ENCODE results near the gene RDX. TPM values are rescaled to one million over a fixed set of nuclear protein-coding genes. Genes with fewer than 3 reads are reported as not detected.
A peak's percentile ranks its signal among the peaks of the same experiment; 100 is the strongest.
"Not testable (repeated sequence)": the region's sequence is repeated elsewhere in the genome, so short reads cannot be mapped to it uniquely, and the experiment has no call there.

RDX gene
- total RNA-seq, 2 experiments from 2014 or later: 53.9 to 61.7 TPM

DNA sequence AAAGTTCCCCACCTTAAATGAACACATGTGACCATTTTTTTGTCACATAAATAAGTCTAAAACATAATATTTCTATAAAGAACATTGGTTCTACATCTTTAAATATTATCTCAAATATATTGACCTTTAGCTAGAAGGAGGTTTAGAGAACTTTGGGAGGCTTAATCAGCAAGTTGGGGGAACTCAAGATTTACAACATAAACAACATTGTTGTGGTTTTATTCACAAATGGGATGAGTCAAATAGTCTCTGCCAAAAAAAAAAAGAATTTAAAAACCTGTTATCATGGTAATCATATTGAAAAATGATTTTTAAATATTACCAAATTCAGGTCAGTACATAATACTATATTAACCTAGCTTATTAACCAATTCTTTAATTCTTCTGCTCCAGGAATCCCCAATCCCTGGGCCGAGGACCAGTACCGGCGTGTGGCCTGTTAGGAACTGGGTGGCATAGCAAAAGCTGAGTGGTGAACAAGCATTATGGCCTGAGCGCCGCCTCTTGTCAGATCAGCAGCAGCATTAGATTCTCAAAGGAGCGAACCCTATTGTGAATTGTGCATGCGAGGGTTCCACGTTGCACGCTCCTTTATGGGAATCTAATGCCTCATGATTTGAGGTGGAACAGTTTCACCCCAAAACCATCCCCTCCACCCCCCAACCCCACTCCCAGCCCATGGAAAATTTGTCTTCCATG is 98.2 kb downstream of the RDX start:
- POLR2A ChIA-PET: interaction anchor here (0.6 kb wide), 1 partner anchor 24 kb away, joined by 5 read pairs; no protein-coding TSS in a partner anchor
- ATAC-seq: no peak

DNA sequence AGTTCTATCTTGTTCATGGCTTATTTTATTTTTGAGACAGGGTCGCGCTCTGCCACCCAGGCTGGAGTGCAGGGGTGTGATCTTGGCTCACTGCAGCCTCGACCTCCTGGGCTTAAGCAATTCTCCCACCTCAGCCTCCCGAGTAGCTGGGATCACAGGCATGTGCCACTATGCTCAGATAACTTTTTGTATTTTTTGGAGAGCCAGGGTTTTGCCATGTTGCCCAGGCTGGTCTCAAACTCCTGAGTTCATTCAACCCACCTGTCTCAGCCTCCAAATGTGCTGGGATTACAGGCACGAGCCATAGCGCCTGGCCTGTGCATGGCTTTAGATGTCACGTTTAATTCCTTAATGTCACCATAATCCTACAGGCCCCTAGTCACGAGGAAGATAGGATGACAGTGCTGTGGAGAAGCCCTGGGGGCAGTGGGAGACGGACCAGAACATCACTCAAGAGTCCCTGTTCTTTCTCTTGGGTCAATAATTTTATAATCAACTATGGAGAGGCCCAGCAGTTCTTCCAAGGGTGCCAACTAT is 99.5 kb downstream of the RDX start:
- ChIA-PET CTCF (interaction anchor here (0.6 to 6.1 kb wide), 5 partner anchors 23 to 236 kb away, joined by 3 to 85 read pairs (median 7); no protein-coding TSS in a partner anchor), POLR2A (no interaction called here)
- intact Hi-C loops (cut with DNase I, micrococcal nuclease): no loop called here
- Mint-ChIP-seq H3K27ac (no peak overlapping the region), H3K4me3 (no peak overlapping the region), H3K9me3 (ENCODE audit: low read depth) (no peaks in the 10 kb centered on the region), H3K4me1 (peaks cover 10% of the 10 kb centered on the region), H3K36me3 (ENCODE audit: low read depth) (no peaks in the 10 kb centered on the region), H3K27me3 (peaks cover 4% of the 10 kb centered on the region)
- no peak for DNase-seq
- ATAC-seq: no peak

More for the DNA sequence above, 98.2 kb downstream of the RDX start:
- no peaks in the 10 kb centered on the region for H3K4me1 Mint-ChIP-seq
- H3K36me3 Mint-ChIP-seq (ENCODE audit: low read depth): no peaks in the 10 kb centered on the region
- CTCF ChIA-PET: interaction anchor here (0.7 to 6.1 kb wide), 8 partner anchors 10 to 248 kb away, joined by 3 to 85 read pairs (median 4); no protein-coding TSS in a partner anchor
- intact Hi-C loops (cut with DNase I, micrococcal nuclease): no loop called here
- no peaks in the 10 kb centered on the region for H3K9me3 Mint-ChIP-seq (ENCODE audit: low read depth)
- no peak overlapping the region for H3K27ac Mint-ChIP-seq
- DNase-seq: no peak
- no peak overlapping the region for H3K4me3 Mint-ChIP-seq
- H3K27me3 Mint-ChIP-seq: no peaks in the 10 kb centered on the region

DNA sequence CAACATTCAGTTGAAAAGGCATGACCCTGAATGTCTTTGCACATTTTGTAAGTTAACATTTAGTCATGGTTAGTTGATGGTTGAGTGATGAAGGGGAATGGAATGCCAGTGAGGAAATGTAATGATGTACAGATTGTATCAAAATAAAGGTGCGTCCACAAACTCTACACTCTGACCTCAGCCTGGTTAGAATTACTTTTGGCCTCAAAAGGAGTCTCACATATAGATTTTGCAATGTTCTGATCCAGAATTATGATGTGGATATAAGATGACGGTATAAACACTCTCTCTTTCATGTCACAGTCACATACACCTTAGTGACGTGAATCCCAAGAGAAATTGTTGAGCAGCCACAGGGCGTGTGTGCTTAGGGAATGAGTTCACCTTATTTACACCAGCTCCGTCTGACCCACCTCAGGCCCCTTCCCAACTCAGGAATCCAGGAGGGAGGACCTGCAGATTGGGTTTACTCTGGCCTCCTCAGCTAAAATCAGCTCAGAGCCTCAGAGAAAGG is 100.1 kb downstream of the RDX start:
- Mint-ChIP-seq H3K4me1 (peaks cover 10% of the 10 kb centered on the region), H3K36me3 (ENCODE audit: low read depth) (no peaks in the 10 kb centered on the region), H3K27me3 (peaks cover 4% of the 10 kb centered on the region), H3K4me3 (no peak overlapping the region), H3K9me3 (ENCODE audit: low read depth) (no peaks in the 10 kb centered on the region), H3K27ac (no peak overlapping the region)
- CTCF ChIA-PET: interaction anchor here (0.6 to 1.4 kb wide), 3 partner anchors 25 to 290 kb away, joined by 3 to 7 read pairs (median 3); no protein-coding TSS in a partner anchor
- no peak for ATAC-seq
- POLR2A ChIA-PET: no interaction called here
- intact Hi-C loops (cut with DNase I, micrococcal nuclease): no loop called here
- DNase-seq: no peak

DNA sequence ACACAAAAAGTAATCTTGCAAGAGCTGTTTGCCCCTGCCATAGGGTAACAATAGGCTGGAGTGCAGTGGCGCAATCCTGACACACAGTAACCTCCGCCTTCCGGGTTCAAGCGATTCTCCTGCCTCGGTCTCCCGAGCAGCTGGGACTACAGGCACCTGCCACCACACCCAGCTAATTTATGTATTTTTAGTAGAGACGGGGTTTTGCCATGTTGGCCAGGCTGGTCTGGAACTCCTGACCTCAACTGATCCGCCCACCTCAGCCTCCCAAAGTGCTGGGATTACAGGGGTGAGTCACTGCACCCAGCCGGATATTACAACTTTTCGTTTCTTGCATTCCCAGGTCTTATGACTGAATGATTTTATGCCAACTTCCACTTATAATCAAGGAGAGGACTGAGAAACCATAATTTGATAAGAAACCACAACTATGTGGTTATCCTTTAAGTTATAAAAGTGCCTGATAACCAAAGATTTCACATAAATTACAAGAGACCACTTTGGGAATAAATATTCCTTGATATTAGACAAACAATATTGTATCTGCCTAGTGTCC is 102.1 kb downstream of the RDX start:
- POLR2A ChIA-PET; CTCF ChIA-PET; ATAC-seq; DNase-seq; H3K9me3 Mint-ChIP-seq (ENCODE audit: low read depth); H3K36me3 Mint-ChIP-seq (ENCODE audit: low read depth); H3K27ac Mint-ChIP-seq; H3K27me3 Mint-ChIP-seq; H3K4me3 Mint-ChIP-seq: not testable (repeated sequence)
- H3K4me1 Mint-ChIP-seq: peaks cover 10% of the 10 kb centered on the region
- intact Hi-C loops (cut with DNase I, micrococcal nuclease): loop anchor here (5.0 kb wide), 1 partner anchor 247 kb away; no protein-coding TSS in a partner anchor

DNA sequence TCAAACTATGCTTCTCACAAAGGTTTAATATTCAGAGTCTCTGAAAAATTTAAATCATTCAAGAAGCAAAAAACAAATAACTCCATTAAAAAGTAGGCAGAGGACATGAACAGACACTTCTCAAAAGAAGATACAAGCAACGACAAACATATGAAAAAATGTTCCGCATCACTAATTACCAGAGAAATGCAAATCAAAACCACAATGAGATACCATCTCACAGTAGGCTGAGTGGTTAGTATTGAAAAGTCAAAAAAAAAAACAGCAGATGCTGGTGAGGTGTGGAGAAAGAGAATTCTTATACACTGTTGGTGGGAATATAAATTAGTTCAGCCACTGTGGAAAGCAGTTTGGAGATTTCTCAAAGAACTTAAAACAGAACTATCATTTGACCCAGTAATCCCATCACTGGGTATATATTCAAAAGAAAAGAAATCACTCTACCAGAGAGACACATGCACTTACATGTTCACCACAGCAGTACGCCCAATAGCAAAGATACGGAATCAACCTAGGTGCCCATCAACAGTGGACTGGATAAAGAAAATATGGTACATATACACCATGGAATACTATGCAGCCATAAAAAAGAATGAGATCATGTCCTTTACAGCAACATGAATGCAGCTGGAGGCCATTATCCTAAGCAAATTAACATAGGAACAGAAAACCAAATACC is 103.7 kb downstream of the RDX start:
- H3K4me1 Mint-ChIP-seq: peaks cover 10% of the 10 kb centered on the region
- H3K27me3 Mint-ChIP-seq; POLR2A ChIA-PET; H3K9me3 Mint-ChIP-seq (ENCODE audit: low read depth); H3K27ac Mint-ChIP-seq; H3K36me3 Mint-ChIP-seq (ENCODE audit: low read depth); DNase-seq; H3K4me3 Mint-ChIP-seq: not testable (repeated sequence)
- CTCF ChIA-PET: interaction anchor here (0.6 to 2.5 kb wide), 3 partner anchors 8 to 185 kb away, joined by 3 to 9 read pairs (median 6); no protein-coding TSS in a partner anchor
- ATAC-seq: peak; percentile 65
- intact Hi-C loops (cut with DNase I, micrococcal nuclease): loop anchor here (5.0 kb wide), 1 partner anchor 245 kb away; no protein-coding TSS in a partner anchor

DNA sequence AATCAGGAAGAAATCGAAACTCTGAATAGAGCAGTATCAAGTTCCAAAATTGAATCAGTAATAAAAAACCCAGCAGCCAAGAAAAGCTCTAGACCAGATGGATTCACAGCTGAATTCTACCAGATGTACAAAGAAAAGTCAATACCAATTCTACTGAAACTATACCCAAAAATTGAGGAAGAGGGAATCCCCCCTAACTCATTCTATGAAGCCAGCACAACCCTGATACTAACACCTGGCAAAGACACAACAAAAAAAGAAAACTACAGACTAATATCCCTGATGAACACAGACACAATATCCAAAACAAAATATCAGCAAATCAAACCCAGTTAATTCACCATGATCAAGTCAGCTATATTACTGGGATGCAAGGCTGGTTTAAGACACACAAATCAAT is 105.5 kb downstream of the RDX start:
- no peak for ATAC-seq
- POLR2A ChIA-PET: no interaction called here
- DNase-seq: no peak
- Mint-ChIP-seq H3K4me1 (peaks cover 10% of the 10 kb centered on the region), H3K9me3 (ENCODE audit: low read depth) (no peaks in the 10 kb centered on the region), H3K36me3 (ENCODE audit: low read depth) (no peaks in the 10 kb centered on the region), H3K27me3 (peaks cover 4% of the 10 kb centered on the region), H3K27ac (no peak overlapping the region), H3K4me3 (no peak overlapping the region)
- CTCF ChIA-PET: interaction anchor here (1.4 to 2.5 kb wide), 4 partner anchors 10 to 17 kb away, joined by 3 to 9 read pairs (median 6); no protein-coding TSS in a partner anchor
- intact Hi-C loops (cut with DNase I, micrococcal nuclease): loop anchor here (5.0 kb wide), 1 partner anchor 244 kb away; no protein-coding TSS in a partner anchor

DNA sequence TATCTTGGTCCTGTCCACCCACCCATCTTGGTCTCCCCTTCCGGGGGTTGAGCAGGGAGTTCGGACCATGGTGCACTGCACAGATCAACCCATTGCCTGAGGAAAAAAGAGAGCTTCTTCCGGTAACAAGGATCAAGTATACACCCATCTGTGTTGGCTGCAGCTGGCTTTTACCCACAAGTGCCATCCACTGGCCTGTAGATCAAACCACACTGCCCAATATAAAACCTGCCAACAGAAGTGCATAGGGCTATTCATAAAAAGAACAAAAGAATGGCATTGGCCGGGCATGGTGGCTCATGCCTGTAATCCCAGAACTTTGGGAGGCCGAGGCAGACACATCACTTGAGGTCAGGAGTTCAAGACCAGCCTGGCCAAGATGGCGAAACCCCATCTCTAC is 108.7 kb downstream of the RDX start:
- Mint-ChIP-seq H3K36me3 (ENCODE audit: low read depth) (no peaks in the 10 kb centered on the region), H3K4me3 (no peak overlapping the region), H3K4me1 (peaks cover 6% of the 10 kb centered on the region), H3K9me3 (ENCODE audit: low read depth) (no peaks in the 10 kb centered on the region), H3K27me3 (no peaks in the 10 kb centered on the region), H3K27ac (no peak overlapping the region)
- CTCF ChIA-PET: interaction anchor here (1.1 to 2.1 kb wide), 2 partner anchors 13 kb away, joined by 3 to 10 read pairs; no protein-coding TSS in a partner anchor
- ATAC-seq (no peak), DNase-seq (no peak)
- intact Hi-C loops (cut with DNase I, micrococcal nuclease): no loop called here
- POLR2A ChIA-PET: no interaction called here

DNA sequence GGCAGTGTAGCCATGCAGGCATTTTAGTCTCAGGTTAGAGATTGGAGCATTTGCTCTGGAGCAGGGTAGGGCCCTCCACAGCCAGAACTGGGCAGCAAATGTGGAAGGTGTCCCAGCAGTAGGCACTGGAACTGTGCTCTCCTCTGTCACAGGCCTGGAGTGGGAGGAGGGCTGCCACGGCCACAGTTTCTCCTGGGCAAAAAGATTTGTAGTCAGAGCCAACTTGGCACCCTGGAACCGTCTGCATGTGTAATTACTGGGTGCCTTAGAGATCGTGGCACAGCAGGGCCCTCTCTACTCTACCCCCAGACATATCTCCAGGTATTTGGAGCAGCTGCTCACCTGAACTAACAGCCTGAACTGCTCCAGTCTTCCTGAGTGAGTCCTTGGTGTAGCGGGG is 109.5 kb downstream of the RDX start:
- ChIA-PET CTCF (interaction anchor here (0.5 kb wide), 1 partner anchor 278 kb away, joined by 3 read pairs; no protein-coding TSS in a partner anchor), POLR2A (no interaction called here)
- Mint-ChIP-seq H3K27ac (no peak overlapping the region), H3K9me3 (ENCODE audit: low read depth) (no peaks in the 10 kb centered on the region), H3K4me3 (no peak overlapping the region), H3K4me1 (no peaks in the 10 kb centered on the region), H3K36me3 (ENCODE audit: low read depth) (no peaks in the 10 kb centered on the region), H3K27me3 (no peaks in the 10 kb centered on the region)
- ATAC-seq (no peak), DNase-seq (no peak)
- intact Hi-C loops (cut with DNase I, micrococcal nuclease): no loop called here

DNA sequence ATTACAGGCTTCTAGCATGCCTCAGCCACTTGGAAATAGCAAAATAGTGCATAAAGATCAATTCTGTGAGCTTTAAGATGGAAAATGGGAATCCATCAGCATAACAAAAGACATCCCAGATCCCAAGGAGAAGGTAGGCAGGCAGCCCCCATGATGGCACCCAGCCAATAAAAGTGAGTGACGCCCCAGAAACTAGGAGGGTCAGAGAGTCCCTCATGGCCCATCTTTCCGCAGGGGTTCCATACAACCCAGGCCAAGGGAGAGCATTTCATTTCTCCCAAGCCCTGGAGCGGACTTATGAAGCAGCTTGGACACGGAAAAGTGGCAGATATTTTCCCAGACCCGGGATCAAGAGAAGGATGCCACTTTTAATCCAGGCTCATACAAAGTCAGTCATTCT is 110.0 kb downstream of the RDX start:
- Mint-ChIP-seq H3K9me3 (ENCODE audit: low read depth) (no peaks in the 10 kb centered on the region), H3K27ac (no peak overlapping the region), H3K36me3 (ENCODE audit: low read depth) (no peaks in the 10 kb centered on the region), H3K4me3 (no peak overlapping the region), H3K27me3 (no peaks in the 10 kb centered on the region), H3K4me1 (no peaks in the 10 kb centered on the region)
- ATAC-seq (no peak), DNase-seq (no peak)
- ChIA-PET POLR2A (no interaction called here), CTCF (interaction anchor here (0.5 to 0.6 kb wide), 2 partner anchors 279 to 451 kb away, joined by 3 read pairs; no protein-coding TSS in a partner anchor)
- intact Hi-C loops (cut with DNase I, micrococcal nuclease): no loop called here

DNA sequence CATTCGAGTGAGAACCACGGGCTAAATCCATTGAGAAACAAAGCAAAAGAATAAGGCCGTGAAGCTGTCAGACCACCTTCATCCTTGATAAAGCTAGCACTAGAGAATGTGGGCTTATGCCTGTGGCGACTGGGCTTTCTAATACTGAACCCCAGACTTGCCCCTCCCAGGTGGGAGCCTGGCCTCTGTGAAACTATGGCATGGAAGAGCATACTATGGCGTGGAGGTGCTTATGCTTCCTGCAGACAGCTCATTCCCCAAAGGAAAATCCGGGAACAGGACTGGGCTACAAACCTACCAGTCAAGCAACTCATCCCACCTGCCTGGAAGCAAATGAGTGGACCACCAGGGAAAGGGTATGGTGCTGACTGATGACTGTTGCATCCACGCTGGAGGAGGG is 110.8 kb downstream of the RDX start:
- Mint-ChIP-seq H3K27ac (no peak overlapping the region), H3K9me3 (ENCODE audit: low read depth) (no peaks in the 10 kb centered on the region), H3K4me3 (no peak overlapping the region), H3K36me3 (ENCODE audit: low read depth) (no peaks in the 10 kb centered on the region), H3K27me3 (no peaks in the 10 kb centered on the region), H3K4me1 (no peaks in the 10 kb centered on the region)
- DNase-seq (no peak), ATAC-seq (no peak)
- CTCF ChIA-PET: no interaction called here
- intact Hi-C loops (cut with DNase I, micrococcal nuclease): no loop called here
- POLR2A ChIA-PET: no interaction called here

DNA sequence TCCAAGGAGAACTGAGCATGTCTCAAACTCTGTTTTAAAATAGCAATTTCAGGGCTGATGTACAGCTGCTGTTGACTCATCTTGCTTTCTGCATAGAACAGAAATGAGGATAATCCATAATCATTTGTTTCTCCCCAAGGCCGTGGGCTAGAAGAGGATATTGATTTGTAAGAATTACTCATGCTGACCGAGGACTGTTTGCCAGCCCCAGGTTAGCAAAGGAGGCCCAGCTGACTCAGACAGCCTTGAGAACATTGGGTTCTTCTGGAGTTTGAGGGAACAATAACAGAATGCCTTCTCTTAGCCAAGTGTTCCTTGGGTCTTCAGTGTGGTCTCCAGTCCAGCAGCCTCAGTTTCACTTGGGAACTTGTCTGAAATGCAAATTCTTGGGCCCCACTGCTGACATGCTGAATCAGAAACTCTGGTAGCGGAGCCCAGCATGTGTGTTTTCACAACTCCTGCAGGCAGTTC is 111.3 kb downstream of the RDX start:
- no peaks in the 10 kb centered on the region for H3K9me3 Mint-ChIP-seq (ENCODE audit: low read depth)
- H3K27ac Mint-ChIP-seq: no peak overlapping the region
- ATAC-seq (no peak), DNase-seq (no peak)
- ChIA-PET CTCF (no interaction called here), POLR2A (no interaction called here)
- H3K4me1 Mint-ChIP-seq: no peaks in the 10 kb centered on the region
- H3K4me3 Mint-ChIP-seq: no peak overlapping the region
- H3K27me3 Mint-ChIP-seq: no peaks in the 10 kb centered on the region
- no peaks in the 10 kb centered on the region for H3K36me3 Mint-ChIP-seq (ENCODE audit: low read depth)
- intact Hi-C loops (cut with DNase I, micrococcal nuclease): no loop called here

Data from activated CD4-positive, alpha-beta T cell treated with anti-CD3 and anti-CD28 coated beads for 36 hours (primary cell).